Measurements from ENCODE around the gene CYTH2. TPM values are rescaled to one million over a fixed set of nuclear protein-coding genes. Genes with fewer than 3 reads are reported as not detected.
A peak's percentile ranks its signal among the peaks of the same experiment; 100 is the strongest.

Gene CYTH2
- total RNA-seq, 1 experiment from 2014 or later: 32.5 TPM

- Histone ChIP-seq H3K4me1 (ENCODE audit: low read length) (peaks cover 10% of the 10 kb centered on the region), H3K27me3 (ENCODE audit: low read length) (no peaks in the 10 kb centered on the region), H3K9ac (ENCODE audit: low read length) (no peak overlapping the region), H4K20me1 (ENCODE audit: insufficient read depth, low read depth, low read length) (no peaks in the 10 kb centered on the region), H2AFZ (ENCODE audit: low read length) (no peak overlapping the region), H3K27ac (ENCODE audit: low read length) (no peak overlapping the region), H3K36me3 (ENCODE audit: insufficient read depth, low read length) (no peaks in the 10 kb centered on the region), H3K9me2 (replicated peaks; ENCODE audit: insufficient read depth, low read length) (no peaks in the 10 kb centered on the region), H3K9me3 (ENCODE audit: low read length) (no peaks in the 10 kb centered on the region), H3K4me2 (ENCODE audit: low read depth, low read length, poor library complexity, severe bottlenecking) (no peak overlapping the region), H3K4me3 (ENCODE audit: low read length) (no peak overlapping the region), H3K79me2 (ENCODE audit: low read length) (no peaks in the 10 kb centered on the region)
- no peak for DNase-seq
Measured at GRCh38 chr19:48498595-48499311, 29.6 kb downstream of the CYTH2 start.

- H3K36me3 ChIP-seq (ENCODE audit: insufficient read depth, low read length): no peaks in the 10 kb centered on the region
- DNase-seq: no peak
- no peaks in the 10 kb centered on the region for H3K27me3 ChIP-seq (ENCODE audit: low read length)
- no peak overlapping the region for H3K9ac ChIP-seq (ENCODE audit: low read length)
- H3K79me2 ChIP-seq (ENCODE audit: low read length): no peaks in the 10 kb centered on the region
- H3K9me3 ChIP-seq (ENCODE audit: low read length): no peaks in the 10 kb centered on the region
- peaks cover 10% of the 10 kb centered on the region for H3K4me1 ChIP-seq (ENCODE audit: low read length)
- H3K27ac ChIP-seq (ENCODE audit: low read length): no peak overlapping the region
- no peak overlapping the region for H2AFZ ChIP-seq (ENCODE audit: low read length)
- no peak overlapping the region for H3K4me3 ChIP-seq (ENCODE audit: low read length)
- H3K9me2 ChIP-seq (replicated peaks; ENCODE audit: insufficient read depth, low read length): no peaks in the 10 kb centered on the region
- no peak overlapping the region for H3K4me2 ChIP-seq (ENCODE audit: low read depth, low read length, poor library complexity, severe bottlenecking)
- H4K20me1 ChIP-seq (ENCODE audit: insufficient read depth, low read depth, low read length): no peaks in the 10 kb centered on the region
Measured at GRCh38 chr19:48499316-48500090, 30.3 kb downstream of the CYTH2 start.

DNA sequence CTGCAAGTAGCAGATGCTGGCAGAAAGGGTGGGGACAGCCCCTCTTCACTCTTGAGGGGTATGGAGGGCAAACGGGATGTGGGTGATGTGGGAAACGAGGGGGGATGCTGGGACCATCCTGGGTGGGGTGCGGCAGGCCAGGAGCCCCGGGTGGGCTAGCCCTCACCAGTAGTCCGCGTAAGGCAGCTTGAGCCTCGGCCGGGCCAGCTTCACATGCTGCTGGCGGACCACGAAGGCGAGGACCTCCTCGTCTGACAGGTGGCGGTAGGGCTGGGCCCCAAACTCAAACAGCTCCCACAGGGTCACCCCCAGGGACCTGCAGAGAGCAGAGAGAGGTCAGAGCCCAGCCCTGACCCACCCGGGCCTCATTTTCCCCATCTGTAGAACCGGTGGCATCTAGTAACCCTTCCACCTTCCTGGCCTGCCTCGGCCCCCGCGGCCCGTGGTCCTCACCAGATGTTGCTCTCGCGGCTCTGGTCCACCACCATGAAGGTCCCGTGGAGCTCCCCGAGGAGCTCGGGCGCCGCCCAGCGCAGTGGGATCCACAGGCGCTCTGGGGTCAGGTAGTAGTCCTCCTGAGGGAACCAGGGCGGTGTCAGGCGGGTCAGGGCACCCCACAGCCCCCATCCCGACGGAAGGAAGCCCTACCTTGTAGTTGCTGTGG lies 31.8 kb downstream of the CYTH2 start:
- Histone ChIP-seq H3K36me3 (ENCODE audit: insufficient read depth, low read length) (no peaks in the 10 kb centered on the region), H3K9ac (ENCODE audit: low read length) (no peak overlapping the region), H4K20me1 (ENCODE audit: insufficient read depth, low read depth, low read length) (no peaks in the 10 kb centered on the region), H3K27ac (ENCODE audit: low read length) (no peak overlapping the region), H3K4me1 (ENCODE audit: low read length) (peaks cover 10% of the 10 kb centered on the region), H3K4me3 (ENCODE audit: low read length) (peak overlapping the region; percentile 0; the same call in 1 of the 2 replicates), H3K9me2 (replicated peaks; ENCODE audit: insufficient read depth, low read length) (no peaks in the 10 kb centered on the region), H3K27me3 (ENCODE audit: low read length) (no peaks in the 10 kb centered on the region), H3K9me3 (ENCODE audit: low read length) (no peaks in the 10 kb centered on the region), H3K79me2 (ENCODE audit: low read length) (no peaks in the 10 kb centered on the region), H3K4me2 (ENCODE audit: low read depth, low read length, poor library complexity, severe bottlenecking) (no peak overlapping the region), H2AFZ (ENCODE audit: low read length) (no peak overlapping the region)
- no peak for DNase-seq

GRCh38 chr19:48501494-48502349 lies 32.6 kb downstream of the CYTH2 start:
- Histone ChIP-seq H3K4me2 (ENCODE audit: low read depth, low read length, poor library complexity, severe bottlenecking) (peak overlapping the region; percentile 6), H3K27me3 (ENCODE audit: low read length) (no peaks in the 10 kb centered on the region), H3K9me2 (replicated peaks; ENCODE audit: insufficient read depth, low read length) (no peaks in the 10 kb centered on the region), H3K4me1 (ENCODE audit: low read length) (peaks cover 10% of the 10 kb centered on the region), H3K79me2 (ENCODE audit: low read length) (no peaks in the 10 kb centered on the region), H3K4me3 (ENCODE audit: low read length) (peak overlapping the region; percentile 0; the same call in 1 of the 2 replicates), H3K36me3 (ENCODE audit: insufficient read depth, low read length) (no peaks in the 10 kb centered on the region), H3K9me3 (ENCODE audit: low read length) (no peaks in the 10 kb centered on the region), H2AFZ (ENCODE audit: low read length) (no peak overlapping the region; the same call in 1 of the 2 replicates), H3K27ac (ENCODE audit: low read length) (no peak overlapping the region), H4K20me1 (ENCODE audit: insufficient read depth, low read depth, low read length) (no peaks in the 10 kb centered on the region), H3K9ac (ENCODE audit: low read length) (no peak overlapping the region)
- peak; percentile 96 for DNase-seq

DNA sequence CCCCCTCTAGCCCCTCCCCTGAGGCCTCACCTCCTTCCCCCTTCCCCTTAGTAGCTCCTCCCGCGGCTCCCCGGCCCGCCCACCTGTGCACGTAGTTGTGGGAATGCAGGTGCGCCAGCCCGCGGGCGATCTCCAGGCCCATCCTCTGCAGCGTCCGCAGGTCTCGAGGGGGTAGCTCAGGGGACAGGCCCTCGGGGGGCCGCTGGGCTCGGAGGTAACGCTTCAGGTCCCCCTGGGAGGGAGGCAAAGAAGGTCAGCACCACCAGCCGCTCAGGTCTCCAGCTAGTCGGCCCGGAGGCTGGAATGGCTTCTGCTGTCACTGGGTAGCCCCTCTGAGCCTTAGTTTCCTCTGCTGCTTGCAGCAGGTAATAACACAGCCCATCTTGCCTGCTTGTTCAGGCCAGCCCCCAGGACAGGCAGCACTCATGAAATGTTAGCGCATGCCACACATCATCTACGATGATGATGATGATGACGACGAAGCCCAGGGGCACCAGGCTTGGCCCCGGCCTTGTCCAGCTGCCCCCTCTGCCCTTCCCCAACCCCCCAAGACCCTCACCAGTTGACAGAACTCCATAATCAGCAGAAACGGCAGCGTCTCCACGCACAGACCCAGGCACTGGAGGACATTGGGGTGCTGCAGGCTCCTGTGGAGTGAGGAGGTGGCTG lies 33.3 kb downstream of the CYTH2 start:
- Histone ChIP-seq H3K27ac (ENCODE audit: low read length) (no peak overlapping the region), H2AFZ (ENCODE audit: low read length) (no peak overlapping the region; the same call in 1 of the 2 replicates), H3K4me1 (ENCODE audit: low read length) (peaks cover 10% of the 10 kb centered on the region), H3K4me3 (ENCODE audit: low read length) (no peak overlapping the region), H3K9me2 (replicated peaks; ENCODE audit: insufficient read depth, low read length) (no peaks in the 10 kb centered on the region), H3K9ac (ENCODE audit: low read length) (no peak overlapping the region), H3K79me2 (ENCODE audit: low read length) (no peaks in the 10 kb centered on the region), H3K4me2 (ENCODE audit: low read depth, low read length, poor library complexity, severe bottlenecking) (no peak overlapping the region), H4K20me1 (ENCODE audit: insufficient read depth, low read depth, low read length) (no peaks in the 10 kb centered on the region), H3K36me3 (ENCODE audit: insufficient read depth, low read length) (no peaks in the 10 kb centered on the region), H3K9me3 (ENCODE audit: low read length) (no peaks in the 10 kb centered on the region), H3K27me3 (ENCODE audit: low read length) (no peaks in the 10 kb centered on the region)
- no peak for DNase-seq

GRCh38 chr19:48506138-48506733 lies 37.1 kb downstream of the CYTH2 start:
- H3K9me3 ChIP-seq (ENCODE audit: low read length): no peaks in the 10 kb centered on the region
- H4K20me1 ChIP-seq (ENCODE audit: insufficient read depth, low read depth, low read length): no peaks in the 10 kb centered on the region
- H3K4me1 ChIP-seq (ENCODE audit: low read length): peaks cover 7% of the 10 kb centered on the region
- H3K27me3 ChIP-seq (ENCODE audit: low read length): no peaks in the 10 kb centered on the region
- H3K9me2 ChIP-seq (replicated peaks; ENCODE audit: insufficient read depth, low read length): no peaks in the 10 kb centered on the region
- no peaks in the 10 kb centered on the region for H3K79me2 ChIP-seq (ENCODE audit: low read length)
- peak; percentile 87 for DNase-seq
- no peak overlapping the region for H3K4me3 ChIP-seq (ENCODE audit: low read length)
- H3K27ac ChIP-seq (ENCODE audit: low read length): no peak overlapping the region
- H3K36me3 ChIP-seq (ENCODE audit: insufficient read depth, low read length): no peaks in the 10 kb centered on the region
- H3K9ac ChIP-seq (ENCODE audit: low read length): no peak overlapping the region
- no peak overlapping the region for H3K4me2 ChIP-seq (ENCODE audit: low read depth, low read length, poor library complexity, severe bottlenecking)
- no peak overlapping the region for H2AFZ ChIP-seq (ENCODE audit: low read length)

DNA sequence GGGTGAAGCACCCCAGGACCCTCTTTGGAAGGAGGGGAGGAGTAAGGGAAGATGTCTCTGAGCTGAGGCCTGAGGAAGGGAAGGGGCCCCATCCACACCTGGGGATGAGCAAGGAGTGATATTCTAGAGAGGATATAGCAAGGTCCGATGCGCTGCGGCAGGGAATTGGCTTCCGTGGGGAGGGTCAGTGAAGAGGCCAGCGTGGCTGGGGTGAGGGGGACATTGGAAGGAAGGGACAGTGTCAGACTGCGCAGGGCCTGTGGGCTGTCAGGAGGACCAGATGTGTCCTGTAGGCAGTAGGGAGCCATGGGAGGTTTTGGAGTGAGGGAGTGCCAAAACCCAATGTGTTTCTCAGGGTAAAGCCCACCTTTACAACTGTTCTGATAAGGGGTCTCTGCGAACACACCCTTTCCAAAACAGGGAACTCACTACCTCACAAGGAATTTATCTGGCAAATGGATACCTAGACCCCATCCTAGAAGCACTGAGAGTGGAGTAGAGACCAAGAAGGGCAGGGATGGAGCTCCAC lies 38.8 kb downstream of the CYTH2 start:
- no peaks in the 10 kb centered on the region for H3K27me3 ChIP-seq (ENCODE audit: low read length)
- H3K27ac ChIP-seq (ENCODE audit: low read length): no peak overlapping the region
- H3K4me3 ChIP-seq (ENCODE audit: low read length): no peak overlapping the region
- H3K36me3 ChIP-seq (ENCODE audit: insufficient read depth, low read length): no peaks in the 10 kb centered on the region
- no peaks in the 10 kb centered on the region for H3K9me3 ChIP-seq (ENCODE audit: low read length)
- no peaks in the 10 kb centered on the region for H4K20me1 ChIP-seq (ENCODE audit: insufficient read depth, low read depth, low read length)
- DNase-seq: peak; percentile 33
- no peak overlapping the region for H3K9ac ChIP-seq (ENCODE audit: low read length)
- H3K4me2 ChIP-seq (ENCODE audit: low read depth, low read length, poor library complexity, severe bottlenecking): no peak overlapping the region
- H3K9me2 ChIP-seq (replicated peaks; ENCODE audit: insufficient read depth, low read length): no peaks in the 10 kb centered on the region
- H3K4me1 ChIP-seq (ENCODE audit: low read length): peaks cover 12% of the 10 kb centered on the region
- no peak overlapping the region for H2AFZ ChIP-seq (ENCODE audit: low read length)
- H3K79me2 ChIP-seq (ENCODE audit: low read length): no peaks in the 10 kb centered on the region
